Esophagus muscularis mucosa (tissue), 4 donors: ENCODE measurements around the gene CAMK1D. TPM values are rescaled to one million over a fixed set of nuclear protein-coding genes. Genes with fewer than 3 reads are reported as not detected.

Experiments used
- DNase-seq: peaks from one replicate; pipeline ENCODE4 v3.0.0-alpha.2; 2017; ENCODE audit errors: extremely low spot score
- H3K27ac ChIP-seq, 4 donors: fragments of 200-600 bp; sonication (generic); replicated peaks in 1 of 4; 1 replicate in 3 of 4; 2 replicates in 1 of 4; pipeline ENCODE4 v1.5.1; 2016 to 2019; ENCODE audit warnings: mild to moderate bottlenecking in 1 of 4
- H3K27me3 ChIP-seq, 4 donors: fragments of 200-600 bp; sonication (generic); one replicate each; pipeline versions ENCODE4 v1.5.1 to v1.6.0; 2016 to 2019
- H3K36me3 ChIP-seq, 4 donors: fragments of 200-600 bp; sonication (generic); one replicate each; pipeline ENCODE4 v1.5.1; 2016 to 2019
- H3K4me1 ChIP-seq, 4 donors: fragments of 200-600 bp; sonication (generic); one replicate each; pipeline ENCODE4 v1.5.1; 2016 to 2019
- H3K4me3 ChIP-seq, 4 donors: fragments of 200-600 bp; sonication (generic); 1 replicate in 2 of 4; 2 replicates in 2 of 4; pipeline ENCODE4 v1.5.1; 2016 to 2019; ENCODE audit warnings: mild to moderate bottlenecking in 4 of 4, moderate library complexity in 1 of 4
- H3K9me3 ChIP-seq, 4 donors: fragments of 200-600 bp; sonication (generic); 1 replicate in 3 of 4; 2 replicates in 1 of 4; pipeline ENCODE4 v1.5.1; 2016 to 2019
- CTCF ChIP-seq, 3 experiments: fragments of 200-600 bp in 2 of 3; fragments of 450-650 bp in 1 of 3; sonication (generic) in 2 of 3; IDR thresholded peaks; one replicate each; pipeline ENCODE4 v1.5.1; 2017 to 2019; ENCODE audit warnings: antibody characterized with exemption in 3 of 3, mild to moderate bottlenecking in 2 of 3, moderate library complexity in 1 of 3
- EP300 ChIP-seq: sonication (generic); formaldehyde crosslinking; IDR thresholded peaks from one replicate; pipeline ENCODE4 v1.6.1; 2017; ENCODE audit warnings: antibody characterized with exemption
- POLR2A ChIP-seq: fragments of 450-650 bp; IDR thresholded peaks from one replicate; pipeline ENCODE4 v1.6.1; 2017; ENCODE audit warnings: antibody characterized with exemption, moderate library complexity, mild to moderate bottlenecking, low read depth
- POLR2AphosphoS5 ChIP-seq, 2 donors: sonication (generic); formaldehyde crosslinking; IDR thresholded peaks; one replicate each; pipeline ENCODE4 v1.6.1; 2017; ENCODE audit warnings: antibody characterized with exemption in 2 of 2
- WGBS: methylation state at CpG from one replicate; pipeline ENCODE4 v1.1.5; 2018; 5-methylcytosine and 5-hydroxymethylcytosine counted together
- intact Hi-C: fragments of 100-400 bp; cut with DNase I; formaldehyde crosslinking; loops from one replicate; pipeline ENCODE4 v1.15.1; 2023
- total RNA-seq, 4 donors: library from RNA; depleted of rRNA; stranded (reverse); fragments of >200 nt; gene quantifications; one replicate each; pipeline versions ENCODE4 v1.1.0 to v1.2.1, GENCODE V29; 2016

The CAMK1D gene
- total RNA-seq, 4 donors from 2014 or later = 8.4 to 15.4 (median 11.3) TPM

GRCh38 chr10:12405342-12406320 is 56.3 kb downstream of the CAMK1D start:
- TF ChIP-seq POLR2A = no peak
- TF ChIP-seq CTCF (IDR thresholded peaks at IDR 0.05) = no peak
- no peak for TF ChIP-seq EP300
- TF ChIP-seq POLR2AphosphoS5 (IDR thresholded peaks at IDR 0.05) = no peak
- DNase-seq = no peak
- intact Hi-C loops = no loop called here
- Histone ChIP-seq H3K4me1 (peaks cover 0 to 9% (median 0%) of the 10 kb centered on the region in 4 donors), H3K27ac (peak overlapping the region in 1 of 4 donors; percentile 1), H3K9me3 (no peaks in the 10 kb centered on the region), H3K27me3 (no peaks in the 10 kb centered on the region), H3K4me3 (no peak overlapping the region), H3K36me3 (no peaks in the 10 kb centered on the region)
- 85% methylated on average over 24 of the region's 24 CpGs for WGBS

- H3K9me3 ChIP-seq = no peaks in the 10 kb centered on the region
- no peak for DNase-seq
- peaks cover 0 to 7% (median 0%) of the 10 kb centered on the region in 4 donors for H3K4me1 ChIP-seq
- intact Hi-C loops = no loop called here
- H3K36me3 ChIP-seq = no peaks in the 10 kb centered on the region
- no peaks in the 10 kb centered on the region for H3K27me3 ChIP-seq
- no peak overlapping the region for H3K27ac ChIP-seq
- WGBS = 96% methylated on average over 9 of the region's 9 CpGs
- no peak for TF ChIP-seq CTCF (IDR thresholded peaks at IDR 0.05)
- TF ChIP-seq POLR2AphosphoS5 (IDR thresholded peaks at IDR 0.05) = no peak
- TF ChIP-seq EP300 = no peak
- no peak for TF ChIP-seq POLR2A
- H3K4me3 ChIP-seq = no peak overlapping the region
These were observed 57.5 kb downstream of the CAMK1D start for GRCh38 chr10:12406764-12407400.

- no peak overlapping the region for H3K4me3 ChIP-seq
- H3K27me3 ChIP-seq = no peaks in the 10 kb centered on the region
- TF ChIP-seq EP300 = no peak
- TF ChIP-seq POLR2A = no peak
- no peak for TF ChIP-seq CTCF (IDR thresholded peaks at IDR 0.05)
- no peak for TF ChIP-seq POLR2AphosphoS5 (IDR thresholded peaks at IDR 0.05)
- no peak overlapping the region for H3K27ac ChIP-seq
- intact Hi-C loops = no loop called here
- no peaks in the 10 kb centered on the region for H3K36me3 ChIP-seq
- H3K9me3 ChIP-seq = no peaks in the 10 kb centered on the region
- DNase-seq = no peak
- peaks cover 0 to 7% (median 0%) of the 10 kb centered on the region in 4 donors for H3K4me1 ChIP-seq
- 90% methylated on average over 8 of the region's 8 CpGs for WGBS
These were observed 59.1 kb downstream of the CAMK1D start for GRCh38 chr10:12408472-12408871.

- Histone ChIP-seq H3K4me3 (no peak overlapping the region), H3K27me3 (no peaks in the 10 kb centered on the region), H3K27ac (no peak overlapping the region), H3K36me3 (no peaks in the 10 kb centered on the region), H3K9me3 (no peaks in the 10 kb centered on the region), H3K4me1 (peaks cover 0 to 12% (median 2%) of the 10 kb centered on the region in 4 donors)
- intact Hi-C loops = no loop called here
- TF ChIP-seq CTCF (IDR thresholded peaks at IDR 0.05) (no peak), POLR2AphosphoS5 (IDR thresholded peaks at IDR 0.05) (no peak), EP300 (no peak), POLR2A (no peak)
- WGBS = 96% methylated on average over 11 of the region's 11 CpGs
- no peak for DNase-seq
These were observed 59.8 kb downstream of the CAMK1D start for GRCh38 chr10:12409161-12409560.
